Measurements from ENCODE around the gene SAP30BP. TPM values are rescaled to one million over a fixed set of nuclear protein-coding genes. Genes with fewer than 3 reads are reported as not detected.

Gene SAP30BP
- polyA plus RNA-seq, 1 donor (not counting 4 experiments of a cell fraction or from before 2014, with no cell fraction given): 99.0 TPM

GRCh38 chr17:75697651-75698291 lies 30.6 kb downstream of the SAP30BP start:
- Histone ChIP-seq H4K20me1 (ENCODE audit: control insufficient read depth, extremely low read depth, insufficient read depth, low read length) (no peaks in the 10 kb centered on the region), H3K4me3 (ENCODE audit: control insufficient read depth in 2 of 3, extremely low read depth in 1 of 3, insufficient read depth in 2 of 3, low read depth in 1 of 3, low read length in 3 of 3) (no peak overlapping the region), H3K9ac (ENCODE audit: control insufficient read depth, extremely low read depth, insufficient read depth, low read length) (peak overlapping the region; percentile 70), H3K27me3 (ENCODE audit: control insufficient read depth, extremely low read depth, insufficient read depth, low read length) (no peaks in the 10 kb centered on the region), H3K4me2 (ENCODE audit: control insufficient read depth, extremely low read depth, insufficient read depth, low read depth, low read length) (peak overlapping the region; percentile 7), H3K9me1 (ENCODE audit: control insufficient read depth, extremely low read depth, insufficient read depth, low read length) (no peaks in the 10 kb centered on the region), H3K79me2 (ENCODE audit: control insufficient read depth, insufficient read depth, low read length) (peaks cover 16% of the 10 kb centered on the region), H3K36me3 (ENCODE audit: control insufficient read depth in 2 of 2, extremely low read depth in 1 of 2, insufficient read depth in 2 of 2, low read length in 2 of 2) (peaks cover 16 to 43% of the 10 kb centered on the region in 2 experiments), H3K4me1 (ENCODE audit: control insufficient read depth, extremely low read depth, insufficient read depth, low read length) (peaks cover 88% of the 10 kb centered on the region), H3K9me3 (ENCODE audit: control insufficient read depth, low read depth, low read length) (no peaks in the 10 kb centered on the region), H3K27ac (ENCODE audit: control insufficient read depth, insufficient read depth, low read length) (peak overlapping the region; percentile 86), H2AFZ (ENCODE audit: control insufficient read depth, low read length) (no peak overlapping the region)
- peak; percentile 36 for FAIRE-seq
- no peak for DNase-seq (ENCODE audit: low read depth, low spot score)
- dilution Hi-C loops (cut with MboI; ENCODE audit: extremely low pct_ligation_motif_present, low sequenced_read_pairs): no loop called here
- TF ChIP-seq CTCF (optimal IDR thresholded peaks at IDR 0.05 in 1 of 3, IDR thresholded peaks at IDR 0.05 in 1 of 3, conservative IDR thresholded peaks at IDR 0.05 in 1 of 3; ENCODE audit: extremely low read depth in 1 of 3, insufficient read depth in 2 of 3, low read length in 3 of 3) (no peak), EZH2 (IDR thresholded peaks at IDR 0.05; ENCODE audit: low read length) (no peak)

GRCh38 chr17:75698659-75699058 lies 31.5 kb downstream of the SAP30BP start:
- Histone ChIP-seq H2AFZ (ENCODE audit: control insufficient read depth, low read length) (no peak overlapping the region), H3K27ac (ENCODE audit: control insufficient read depth, insufficient read depth, low read length) (peak overlapping the region; percentile 86), H4K20me1 (ENCODE audit: control insufficient read depth, extremely low read depth, insufficient read depth, low read length) (no peaks in the 10 kb centered on the region), H3K79me2 (ENCODE audit: control insufficient read depth, insufficient read depth, low read length) (peaks cover 12% of the 10 kb centered on the region), H3K4me1 (ENCODE audit: control insufficient read depth, extremely low read depth, insufficient read depth, low read length) (peaks cover 83% of the 10 kb centered on the region), H3K4me2 (ENCODE audit: control insufficient read depth, extremely low read depth, insufficient read depth, low read depth, low read length) (no peak overlapping the region), H3K9me3 (ENCODE audit: control insufficient read depth, low read depth, low read length) (no peaks in the 10 kb centered on the region), H3K9ac (ENCODE audit: control insufficient read depth, extremely low read depth, insufficient read depth, low read length) (no peak overlapping the region), H3K36me3 (ENCODE audit: control insufficient read depth in 2 of 2, extremely low read depth in 1 of 2, insufficient read depth in 2 of 2, low read length in 2 of 2) (peaks cover 22 to 52% of the 10 kb centered on the region in 2 experiments), H3K27me3 (ENCODE audit: control insufficient read depth, extremely low read depth, insufficient read depth, low read length) (no peaks in the 10 kb centered on the region), H3K9me1 (ENCODE audit: control insufficient read depth, extremely low read depth, insufficient read depth, low read length) (no peaks in the 10 kb centered on the region), H3K4me3 (ENCODE audit: control insufficient read depth in 2 of 3, extremely low read depth in 1 of 3, insufficient read depth in 2 of 3, low read depth in 1 of 3, low read length in 3 of 3) (no peak overlapping the region)
- DNase-seq (ENCODE audit: low read depth, low spot score) (no peak), FAIRE-seq (no peak)
- TF ChIP-seq CTCF (optimal IDR thresholded peaks at IDR 0.05 in 1 of 3, IDR thresholded peaks at IDR 0.05 in 1 of 3, conservative IDR thresholded peaks at IDR 0.05 in 1 of 3; ENCODE audit: extremely low read depth in 1 of 3, insufficient read depth in 2 of 3, low read length in 3 of 3) (no peak), EZH2 (IDR thresholded peaks at IDR 0.05; ENCODE audit: low read length) (no peak)
- dilution Hi-C loops (cut with MboI; ENCODE audit: extremely low pct_ligation_motif_present, low sequenced_read_pairs): no loop called here

All from keratinocyte (primary cell).